Measurements from ENCODE around the gene ACBD6.

DNA sequence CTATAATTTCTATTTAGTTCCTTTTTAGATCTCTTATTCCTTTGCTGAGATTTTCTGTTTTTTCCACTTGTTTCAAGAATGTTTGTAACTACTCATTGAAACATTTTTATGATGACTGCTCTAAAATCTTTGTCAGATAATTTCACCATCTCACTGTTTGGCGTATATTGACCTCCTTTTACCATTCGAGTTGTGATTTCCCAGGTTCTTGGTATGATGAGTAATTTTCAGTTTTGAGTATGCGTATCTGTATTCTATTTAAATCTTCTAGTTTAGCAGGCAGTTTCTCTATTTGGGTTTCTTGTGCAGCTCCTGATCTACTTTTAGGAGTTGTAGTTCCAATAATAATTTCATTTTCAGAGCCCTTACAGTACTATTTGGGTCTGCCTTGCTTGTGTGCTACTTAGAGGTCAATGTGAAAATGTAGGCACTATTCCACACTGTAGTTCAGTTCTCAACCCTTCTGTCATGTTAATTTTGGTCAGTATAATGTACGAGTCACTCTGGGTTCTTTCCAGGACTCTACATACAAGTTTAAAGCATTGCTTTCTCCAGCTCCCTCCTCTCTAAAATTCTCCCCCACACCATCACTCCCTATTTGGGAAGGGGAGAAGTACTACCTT lies 115.5 kb downstream of the ACBD6 start:
- TF ChIP-seq, protein P1, sequence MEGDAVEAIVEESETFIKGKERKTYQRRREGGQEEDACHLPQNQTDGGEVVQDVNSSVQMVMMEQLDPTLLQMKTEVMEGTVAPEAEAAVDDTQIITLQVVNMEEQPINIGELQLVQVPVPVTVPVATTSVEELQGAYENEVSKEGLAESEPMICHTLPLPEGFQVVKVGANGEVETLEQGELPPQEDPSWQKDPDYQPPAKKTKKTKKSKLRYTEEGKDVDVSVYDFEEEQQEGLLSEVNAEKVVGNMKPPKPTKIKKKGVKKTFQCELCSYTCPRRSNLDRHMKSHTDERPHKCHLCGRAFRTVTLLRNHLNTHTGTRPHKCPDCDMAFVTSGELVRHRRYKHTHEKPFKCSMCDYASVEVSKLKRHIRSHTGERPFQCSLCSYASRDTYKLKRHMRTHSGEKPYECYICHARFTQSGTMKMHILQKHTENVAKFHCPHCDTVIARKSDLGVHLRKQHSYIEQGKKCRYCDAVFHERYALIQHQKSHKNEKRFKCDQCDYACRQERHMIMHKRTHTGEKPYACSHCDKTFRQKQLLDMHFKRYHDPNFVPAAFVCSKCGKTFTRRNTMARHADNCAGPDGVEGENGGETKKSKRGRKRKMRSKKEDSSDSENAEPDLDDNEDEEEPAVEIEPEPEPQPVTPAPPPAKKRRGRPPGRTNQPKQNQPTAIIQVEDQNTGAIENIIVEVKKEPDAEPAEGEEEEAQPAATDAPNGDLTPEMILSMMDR (IDR thresholded peaks at IDR 0.05; ENCODE audit: insufficient read depth, low read depth, low read length), result no peak
- TF ChIP-seq EZH2 (IDR thresholded peaks at IDR 0.05; ENCODE audit: insufficient read depth, low read length), result no peak

All from astrocyte (in vitro differentiated cells and primary cell).